ENCODE results near the gene ZCCHC24. TPM values are rescaled to one million over a fixed set of nuclear protein-coding genes. Genes with fewer than 3 reads are reported as not detected.
A peak's percentile ranks its signal among the peaks of the same experiment; 100 is the strongest.

ZCCHC24 gene
- total RNA-seq, 4 donors from 2014 or later: 47.1 to 73.6 (median 55.5) TPM

- DNase-seq (ENCODE audit: low spot score) (no peak), ATAC-seq (ENCODE audit: low FRiP score) (no peak)
- no peak for TF ChIP-seq CTCF (IDR thresholded peaks at IDR 0.05)
Measured at GRCh38 chr10:79463578-79464496, 18.4 kb upstream of the ZCCHC24 start.

GRCh38 chr10:79460687-79461086 is 15.3 kb upstream of the ZCCHC24 start:
- ATAC-seq (ENCODE audit: low FRiP score): no peak
- no peak for TF ChIP-seq CTCF (IDR thresholded peaks at IDR 0.05)

GRCh38 chr10:79459243-79459642 is 13.8 kb upstream of the ZCCHC24 start:
- ATAC-seq (ENCODE audit: low FRiP score) (peak; percentile 29), DNase-seq (ENCODE audit: low spot score) (no peak)
- TF ChIP-seq CTCF (IDR thresholded peaks at IDR 0.05): no peak

More at GRCh38 chr10:79460687-79461086, 15.3 kb upstream of the ZCCHC24 start:
- DNase-seq (ENCODE audit: low spot score): no peak

GRCh38 chr10:79458483-79458882 is 13.1 kb upstream of the ZCCHC24 start:
- TF ChIP-seq CTCF (IDR thresholded peaks at IDR 0.05): no peak
- ATAC-seq (ENCODE audit: low FRiP score) (no peak), DNase-seq (ENCODE audit: low spot score) (no peak)

GRCh38 chr10:79457256-79457785 is 11.9 kb upstream of the ZCCHC24 start:
- TF ChIP-seq CTCF (IDR thresholded peaks at IDR 0.05): no peak
- DNase-seq (ENCODE audit: low spot score): no peak
- ATAC-seq (ENCODE audit: low FRiP score): no peak

GRCh38 chr10:79454259-79454658 is 8.8 kb upstream of the ZCCHC24 start:
- TF ChIP-seq CTCF (IDR thresholded peaks at IDR 0.05): no peak
- DNase-seq (ENCODE audit: low spot score) (no peak), ATAC-seq (ENCODE audit: low FRiP score) (peak; percentile 92)

GRCh38 chr10:79453392-79453791 is 8.0 kb upstream of the ZCCHC24 start:
- DNase-seq (ENCODE audit: low spot score) (no peak), ATAC-seq (ENCODE audit: low FRiP score) (no peak)
- no peak for TF ChIP-seq CTCF (IDR thresholded peaks at IDR 0.05)

Measured in omental fat pad (tissue), 4 donors.